ENCODE data around the gene MRGPRE. TPM values are rescaled to one million over a fixed set of nuclear protein-coding genes. Genes with fewer than 3 reads are reported as not detected.

MRGPRE gene
- total RNA-seq, 2 donors from 2014 or later = not detected

- no peaks in the 10 kb centered on the region for H3K36me3 ChIP-seq
- intact Hi-C loops (cut with DNase I) = no loop called here
- H3K9ac ChIP-seq (ENCODE audit: low read depth in 2 of 2, low read length in 2 of 2) = no peak overlapping the region
- H3K4me1 ChIP-seq = no peaks in the 10 kb centered on the region
- no peak overlapping the region for H3K4me3 ChIP-seq
- no peak overlapping the region for H3K27ac ChIP-seq
- DNase-seq = no peak
- no peak for TF ChIP-seq CTCF (IDR thresholded peaks at IDR 0.05)
- H3K27me3 ChIP-seq = no peaks in the 10 kb centered on the region
- H3K9me3 ChIP-seq = no peaks in the 10 kb centered on the region
These were observed 5.2 kb downstream of the MRGPRE start for GRCh38 chr11:3226846-3227567.

- DNase-seq = no peak
- H3K4me1 ChIP-seq = no peaks in the 10 kb centered on the region
- no peaks in the 10 kb centered on the region for H3K9me3 ChIP-seq
- TF ChIP-seq CTCF (IDR thresholded peaks at IDR 0.05) = no peak
- H3K27me3 ChIP-seq = no peaks in the 10 kb centered on the region
- H3K9ac ChIP-seq (ENCODE audit: low read depth in 2 of 2, low read length in 2 of 2) = no peak overlapping the region
- no peak overlapping the region for H3K27ac ChIP-seq
- no peaks in the 10 kb centered on the region for H3K36me3 ChIP-seq
- H3K4me3 ChIP-seq = no peak overlapping the region
- intact Hi-C loops (cut with DNase I) = no loop called here
These were observed 6.1 kb downstream of the MRGPRE start for GRCh38 chr11:3225826-3226750.

GRCh38 chr11:3225159-3225758, 7.0 kb downstream of the MRGPRE start:
- H3K9ac ChIP-seq (ENCODE audit: low read depth in 2 of 2, low read length in 2 of 2) = no peak overlapping the region
- TF ChIP-seq CTCF (IDR thresholded peaks at IDR 0.05) = no peak
- H3K27ac ChIP-seq = no peak overlapping the region
- H3K36me3 ChIP-seq = no peaks in the 10 kb centered on the region
- peaks cover 3% of the 10 kb centered on the region for H3K27me3 ChIP-seq
- DNase-seq = no peak
- no peaks in the 10 kb centered on the region for H3K9me3 ChIP-seq
- intact Hi-C loops (cut with DNase I) = no loop called here
- no peak overlapping the region for H3K4me3 ChIP-seq
- no peaks in the 10 kb centered on the region for H3K4me1 ChIP-seq

- H3K27me3 ChIP-seq = peaks cover 3% of the 10 kb centered on the region
- no peaks in the 10 kb centered on the region for H3K4me1 ChIP-seq
- H3K27ac ChIP-seq = no peak overlapping the region
- no peak for TF ChIP-seq CTCF (IDR thresholded peaks at IDR 0.05)
- DNase-seq = no peak
- intact Hi-C loops (cut with DNase I) = no loop called here
- H3K9ac ChIP-seq (ENCODE audit: low read depth in 2 of 2, low read length in 2 of 2) = no peak overlapping the region
- H3K4me3 ChIP-seq = no peak overlapping the region
- H3K36me3 ChIP-seq = no peaks in the 10 kb centered on the region
- no peaks in the 10 kb centered on the region for H3K9me3 ChIP-seq
These were observed 7.7 kb downstream of the MRGPRE start for GRCh38 chr11:3224401-3225057.

- no peak overlapping the region for H3K4me3 ChIP-seq
- H3K36me3 ChIP-seq = no peaks in the 10 kb centered on the region
- H3K9me3 ChIP-seq = no peaks in the 10 kb centered on the region
- intact Hi-C loops (cut with DNase I) = no loop called here
- no peak for TF ChIP-seq CTCF (IDR thresholded peaks at IDR 0.05)
- no peaks in the 10 kb centered on the region for H3K4me1 ChIP-seq
- DNase-seq = no peak
- H3K27ac ChIP-seq = no peak overlapping the region
- peaks cover 3% of the 10 kb centered on the region for H3K27me3 ChIP-seq
- H3K9ac ChIP-seq (ENCODE audit: low read depth in 2 of 2, low read length in 2 of 2) = no peak overlapping the region
These were observed 8.3 kb downstream of the MRGPRE start for GRCh38 chr11:3223932-3224381.

Measured in colonic mucosa (tissue), 4 donors.